MM.1S (cell line): ENCODE data around the gene AIP.

Experiments
- DNase-seq: peaks from one replicate; pipeline ENCODE4 v3.0.0-alpha.2; 2015
- H2AFZ ChIP-seq: fragments of 300-600 bp; sonication (generic); 2 replicates; pipeline ENCODE4 v1.6.0; 2016; ENCODE audit warnings: antibody characterized with exemption, low read length
- H3F3A ChIP-seq: fragments of 300-600 bp; sonication (generic); 2 replicates; pipeline ENCODE4 v1.6.1; 2016; ENCODE audit warnings: mild to moderate bottlenecking, antibody characterized with exemption, low read length, moderate library complexity, mixed read lengths; ENCODE audit not compliant: insufficient read depth
- H3K27ac ChIP-seq: fragments of 300-600 bp; sonication (generic); 2 replicates; pipeline ENCODE4 v1.5.1; 2016; ENCODE audit warnings: mild to moderate bottlenecking, low read length
- H3K27me3 ChIP-seq: fragments of 300-600 bp; sonication (generic); replicated peaks from 2 replicates; pipeline ENCODE4 v1.6.0; 2016; ENCODE audit warnings: low read length; ENCODE audit not compliant: insufficient read depth
- H3K36me3 ChIP-seq: fragments of 300-600 bp; sonication (generic); replicated peaks from 2 replicates; pipeline ENCODE4 v1.6.1; 2016; ENCODE audit warnings: mild to moderate bottlenecking, low read length, mixed read lengths; ENCODE audit not compliant: insufficient read depth
- H3K4me1 ChIP-seq: fragments of 300-600 bp; sonication (generic); 2 replicates; pipeline ENCODE4 v1.6.1; 2016; ENCODE audit warnings: low read length, mixed read lengths
- H3K4me2 ChIP-seq: fragments of 300-600 bp; sonication (generic); 2 replicates; pipeline ENCODE4 v1.6.0; 2016; ENCODE audit warnings: low read depth, low read length
- H3K4me3 ChIP-seq: fragments of 300-600 bp; sonication (generic); 2 replicates; pipeline ENCODE4 v1.5.1; 2016; ENCODE audit warnings: low read length, mixed read lengths
- H3K79me2 ChIP-seq: fragments of 300-600 bp; sonication (generic); 2 replicates; pipeline ENCODE4 v1.6.1; 2016; ENCODE audit warnings: mixed run types, low read length, mixed read lengths
- H3K9ac ChIP-seq: fragments of 300-600 bp; sonication (generic); 2 replicates; pipeline ENCODE4 v1.6.1; 2016; ENCODE audit warnings: low read length, mixed read lengths
- H3K9me2 ChIP-seq: fragments of 300-600 bp; sonication (generic); replicated peaks from 2 replicates; pipeline ENCODE4 v1.6.1; 2016; ENCODE audit warnings: mild to moderate bottlenecking, low read length, mixed read lengths; ENCODE audit not compliant: insufficient read depth
- H3K9me3 ChIP-seq: fragments of 300-600 bp; sonication (generic); replicated peaks from 2 replicates; pipeline ENCODE4 v1.6.1; 2016; ENCODE audit warnings: mild to moderate bottlenecking, low read length, mixed read lengths; ENCODE audit not compliant: insufficient read depth
- H4K20me1 ChIP-seq: fragments of 300-600 bp; sonication (generic); 2 replicates; pipeline ENCODE4 v1.6.1; 2016; ENCODE audit warnings: mild to moderate bottlenecking, low read length, moderate library complexity, mixed read lengths; ENCODE audit not compliant: insufficient read depth
- EZH2 ChIP-seq: fragments of 300-600 bp; sonication (generic); optimal IDR thresholded peaks from 2 replicates; pipeline ENCODE3; 2017; ENCODE audit warnings: low read depth, mild to moderate bottlenecking, antibody characterized with exemption, low read length, mixed read lengths
- EZH2phosphoT487 ChIP-seq: fragments of 300-600 bp; sonication (generic); IDR thresholded peaks from 2 replicates; pipeline ENCODE4 v1.6.1; 2018; ENCODE audit warnings: antibody characterized with exemption, low read length
- TF ChIP-seq, protein P1 (sequence below): fragments of 300-600 bp; sonication (generic); IDR thresholded peaks from 2 replicates; pipeline ENCODE4 v1.5.1; 2016; ENCODE audit warnings: antibody characterized with exemption, low read length, mixed read lengths

AIP gene

DNA sequence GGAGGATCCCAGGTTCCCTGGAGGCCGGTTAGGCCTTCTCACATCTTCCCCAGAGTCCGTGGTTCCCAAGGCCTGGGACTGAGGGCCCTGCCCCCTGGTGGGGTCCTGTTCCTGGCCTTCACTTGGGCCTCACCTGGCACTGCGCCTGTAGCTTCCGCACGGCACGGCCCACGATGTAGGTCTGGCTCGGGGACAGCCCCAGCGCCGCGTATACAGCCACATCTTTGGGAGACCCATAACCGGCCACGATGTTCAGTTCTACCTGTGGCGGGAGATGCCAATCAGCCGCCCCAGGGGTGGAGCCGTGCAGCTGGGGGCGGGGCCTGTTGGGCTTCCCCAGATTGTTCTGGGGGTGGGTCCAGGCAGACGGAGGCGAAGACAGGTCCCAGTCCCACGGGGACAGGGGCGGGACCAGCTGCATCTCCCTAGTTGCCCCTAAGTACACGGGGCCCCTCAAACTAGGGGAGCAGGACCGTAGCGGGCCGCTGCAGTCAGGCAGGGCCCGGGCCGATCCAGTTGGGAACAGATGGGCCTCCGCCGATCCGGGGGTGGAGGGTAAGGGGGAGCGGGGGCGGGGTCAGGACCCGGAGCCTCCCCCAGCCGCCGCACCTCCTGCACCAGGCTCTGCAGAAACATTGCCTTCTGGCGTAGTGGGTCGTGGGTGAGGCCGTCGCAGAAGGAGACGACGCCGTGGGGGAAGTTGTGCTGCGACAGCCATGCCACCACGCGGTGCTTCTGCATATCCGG lies 10.1 kb downstream of the AIP start:
- H2AFZ ChIP-seq, result no peak overlapping the region
- no peaks in the 10 kb centered on the region for H3K4me1 ChIP-seq
- H3K9me3 ChIP-seq, result no peaks in the 10 kb centered on the region
- no peak overlapping the region for H3K27ac ChIP-seq
- H3K27me3 ChIP-seq, result peaks cover 11% of the 10 kb centered on the region; the same call in 1 of the 2 replicates
- DNase-seq, result no peak
- no peaks in the 10 kb centered on the region for H3F3A ChIP-seq
- H3K79me2 ChIP-seq, result no peaks in the 10 kb centered on the region
- H3K9ac ChIP-seq, result no peak overlapping the region
- no peak overlapping the region for H3K4me3 ChIP-seq
- no peaks in the 10 kb centered on the region for H3K9me2 ChIP-seq
- no peaks in the 10 kb centered on the region for H4K20me1 ChIP-seq
- no peaks in the 10 kb centered on the region for H3K36me3 ChIP-seq
- no peak overlapping the region for H3K4me2 ChIP-seq
- no peak for TF ChIP-seq EZH2
- no peak for TF ChIP-seq EZH2phosphoT487
- TF ChIP-seq, protein P1, sequence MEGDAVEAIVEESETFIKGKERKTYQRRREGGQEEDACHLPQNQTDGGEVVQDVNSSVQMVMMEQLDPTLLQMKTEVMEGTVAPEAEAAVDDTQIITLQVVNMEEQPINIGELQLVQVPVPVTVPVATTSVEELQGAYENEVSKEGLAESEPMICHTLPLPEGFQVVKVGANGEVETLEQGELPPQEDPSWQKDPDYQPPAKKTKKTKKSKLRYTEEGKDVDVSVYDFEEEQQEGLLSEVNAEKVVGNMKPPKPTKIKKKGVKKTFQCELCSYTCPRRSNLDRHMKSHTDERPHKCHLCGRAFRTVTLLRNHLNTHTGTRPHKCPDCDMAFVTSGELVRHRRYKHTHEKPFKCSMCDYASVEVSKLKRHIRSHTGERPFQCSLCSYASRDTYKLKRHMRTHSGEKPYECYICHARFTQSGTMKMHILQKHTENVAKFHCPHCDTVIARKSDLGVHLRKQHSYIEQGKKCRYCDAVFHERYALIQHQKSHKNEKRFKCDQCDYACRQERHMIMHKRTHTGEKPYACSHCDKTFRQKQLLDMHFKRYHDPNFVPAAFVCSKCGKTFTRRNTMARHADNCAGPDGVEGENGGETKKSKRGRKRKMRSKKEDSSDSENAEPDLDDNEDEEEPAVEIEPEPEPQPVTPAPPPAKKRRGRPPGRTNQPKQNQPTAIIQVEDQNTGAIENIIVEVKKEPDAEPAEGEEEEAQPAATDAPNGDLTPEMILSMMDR, result no peak

- Histone ChIP-seq H3K36me3 (no peaks in the 10 kb centered on the region), H3K27ac (no peak overlapping the region), H3K9ac (no peak overlapping the region), H3K9me2 (no peaks in the 10 kb centered on the region), H3K4me1 (no peaks in the 10 kb centered on the region), H3K4me2 (no peak overlapping the region), H4K20me1 (no peaks in the 10 kb centered on the region), H3K27me3 (peaks cover 18% of the 10 kb centered on the region; the same call in 1 of the 2 replicates), H2AFZ (no peak overlapping the region), H3K9me3 (no peaks in the 10 kb centered on the region), H3K79me2 (no peaks in the 10 kb centered on the region), H3F3A (no peaks in the 10 kb centered on the region), H3K4me3 (no peak overlapping the region)
- DNase-seq, result no peak
- TF ChIP-seq, protein P1, result no peak
- TF ChIP-seq EZH2phosphoT487 (no peak), EZH2 (no peak)
Measured at GRCh38 chr11:67493548-67494370, 10.9 kb downstream of the AIP start.

DNA sequence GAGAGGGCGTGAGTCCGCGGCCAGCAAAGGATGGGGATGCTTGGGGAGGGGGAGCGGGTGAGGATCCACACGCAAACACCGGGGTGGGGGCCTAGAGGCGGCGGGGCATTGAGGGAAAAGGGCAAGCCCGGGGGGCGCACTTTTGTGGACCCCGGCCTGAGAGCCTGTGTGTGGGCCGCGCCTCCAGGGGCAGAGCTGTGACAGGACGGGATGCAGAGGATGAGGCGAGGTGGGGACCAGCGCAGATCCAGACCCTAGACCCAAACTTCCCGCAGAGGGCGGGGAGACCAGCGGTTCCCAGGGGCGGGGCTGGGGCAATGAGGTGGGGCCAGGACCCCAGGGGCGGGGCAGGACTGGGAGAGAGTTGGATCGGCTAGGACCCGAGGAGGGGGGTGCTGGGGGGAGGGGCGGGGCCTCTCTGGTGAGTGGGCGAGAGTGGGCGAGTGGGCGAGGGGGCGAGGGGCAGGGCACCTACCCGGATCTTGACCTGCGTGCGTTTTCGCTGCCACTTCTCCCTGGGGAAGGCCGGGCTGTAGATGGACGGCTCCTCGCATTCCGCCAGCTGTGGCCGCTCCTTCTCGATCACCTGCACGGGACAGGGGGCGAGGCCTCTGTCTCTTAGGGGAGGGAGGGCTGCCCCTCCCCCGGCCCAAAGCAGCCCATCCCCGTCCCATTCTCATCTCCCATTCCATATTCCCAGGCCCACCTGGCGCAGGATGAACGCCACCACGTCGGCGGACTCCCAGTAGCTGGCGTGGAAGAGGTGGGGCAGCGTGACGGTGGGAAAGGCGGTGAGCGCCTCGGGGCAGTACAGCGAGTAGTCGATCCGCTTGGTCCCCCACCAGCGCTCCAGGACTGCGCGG lies 11.8 kb downstream of the AIP start:
- Histone ChIP-seq H2AFZ (no peak overlapping the region), H3K36me3 (no peaks in the 10 kb centered on the region), H3K27ac (no peak overlapping the region), H3K9ac (no peak overlapping the region), H3K79me2 (no peaks in the 10 kb centered on the region), H3K27me3 (peaks cover 19% of the 10 kb centered on the region; the same call in 1 of the 2 replicates), H3K9me3 (no peaks in the 10 kb centered on the region), H4K20me1 (no peaks in the 10 kb centered on the region), H3K9me2 (no peaks in the 10 kb centered on the region), H3K4me2 (no peak overlapping the region), H3K4me3 (no peak overlapping the region), H3F3A (no peaks in the 10 kb centered on the region), H3K4me1 (no peaks in the 10 kb centered on the region)
- DNase-seq, result no peak
- TF ChIP-seq EZH2phosphoT487 (no peak), EZH2 (no peak)
- TF ChIP-seq, protein P1, result no peak
